Fibroblast of skin of back (primary cell): ENCODE measurements around the gene GRIN1.
A peak's percentile ranks its signal among the peaks of the same experiment; 100 is the strongest.

ENCODE experiments used
- DNase-seq: peaks from one replicate; pipeline ENCODE4 v3.0.0-alpha.2; 2013

GRIN1 gene

GRCh38 chr9:137165250-137165836 is 26.4 kb downstream of the GRIN1 start:
- no peak for DNase-seq

- no peak for DNase-seq
Observed at GRCh38 chr9:137166380-137167229, 27.7 kb downstream of the GRIN1 start.

GRCh38 chr9:137167277-137167746 is 28.4 kb downstream of the GRIN1 start:
- DNase-seq: no peak

- no peak for DNase-seq
Observed at GRCh38 chr9:137167747-137168572, 29.0 kb downstream of the GRIN1 start.

- DNase-seq: no peak
Observed at GRCh38 chr9:137168573-137168903, 29.6 kb downstream of the GRIN1 start.

- no peak for DNase-seq
Observed at GRCh38 chr9:137168904-137169856, 30.2 kb downstream of the GRIN1 start.

- no peak for DNase-seq
Observed at GRCh38 chr9:137169896-137170358, 31.0 kb downstream of the GRIN1 start, which contains the start of gene LRRC26. LRRC26 (minus strand) TSS chr9:137170051; CDS start chr9:137169943, 108 bp downstream.

- DNase-seq: no peak
Observed at GRCh38 chr9:137170486-137171148, 31.7 kb downstream of the GRIN1 start.

GRCh38 chr9:137171149-137171900 is 32.4 kb downstream of the GRIN1 start:
- no peak for DNase-seq

GRCh38 chr9:137172901-137173795 is 34.2 kb downstream of the GRIN1 start:
- no peak for DNase-seq

- DNase-seq: no peak
Observed at GRCh38 chr9:137173796-137174664, 35.1 kb downstream of the GRIN1 start.

- DNase-seq: no peak
Observed at GRCh38 chr9:137174722-137175293, 35.9 kb downstream of the GRIN1 start.

- no peak for DNase-seq
Observed at GRCh38 chr9:137175345-137175961, 36.5 kb downstream of the GRIN1 start.

- DNase-seq: no peak
Observed at GRCh38 chr9:137176302-137177182, 37.6 kb downstream of the GRIN1 start.

GRCh38 chr9:137178201-137178938 is 39.4 kb downstream of the GRIN1 start:
- peak; percentile 30 for DNase-seq
